ENCODE data around the gene PRPF38B. TPM values are rescaled to one million over a fixed set of nuclear protein-coding genes. Genes with fewer than 3 reads are reported as not detected.

The PRPF38B gene
- total and polyA plus RNA-seq, 2 of the 8 experiments (the other 6 are each of a cell fraction or from before 2014, with no cell fraction given), result 16.6 to 50.6 TPM

DNA sequence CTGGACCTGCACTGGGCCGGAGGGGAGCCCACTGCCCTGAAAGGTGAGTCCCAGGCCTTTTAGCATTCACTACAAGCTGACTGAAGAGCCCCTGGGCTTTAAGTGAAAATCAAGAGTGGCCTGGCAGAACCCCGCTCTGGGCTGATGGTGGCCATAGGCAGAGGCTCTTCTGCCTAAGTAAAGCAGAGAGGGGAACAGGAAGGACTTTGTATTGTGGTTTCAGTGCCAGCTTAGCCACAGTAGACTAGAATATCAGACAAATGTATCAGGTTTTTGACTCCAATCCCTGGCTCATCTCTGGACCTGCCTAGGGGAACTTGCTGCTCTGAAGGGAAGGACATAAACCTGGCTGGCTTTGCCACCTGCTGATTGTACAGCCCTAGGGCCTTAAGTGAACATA, 21.0 kb upstream of the PRPF38B start:
- H3K18ac ChIP-seq (ENCODE audit: extremely low read depth, low read length), result no peak overlapping the region
- H3K27ac ChIP-seq (ENCODE audit: low read depth, low read length), result no peak overlapping the region
- H3K27me3 ChIP-seq (replicated peaks in 1 of 4; ENCODE audit: control insufficient read depth in 3 of 4, extremely low read depth in 1 of 4, insufficient read depth in 3 of 4, low read length in 3 of 4), result no peaks in the 10 kb centered on the region
- POLR2A ChIA-PET (ENCODE audit: partially characterized antibody), result interaction anchor here (1.5 to 2.3 kb wide), 2 partner anchors 10 to 11 kb away, joined by 4 to 13 read pairs; partner anchors contain the start of gene HENMT1
- H2AFZ ChIP-seq (ENCODE audit: low read length), result no peak overlapping the region
- CTCF ChIA-PET (ENCODE audit: partially characterized antibody), result no interaction called here
- H3K9ac ChIP-seq (replicated peaks in 1 of 4; ENCODE audit: extremely low read depth in 1 of 4, low read depth in 3 of 4, low read length in 3 of 4), result no peak overlapping the region
- no peak overlapping the region for H3K4ac ChIP-seq (replicated peaks; ENCODE audit: insufficient read length, low read depth, low read length)
- H4K20me1 ChIP-seq (replicated peaks in 1 of 2; ENCODE audit: control insufficient read depth in 1 of 2, insufficient read depth in 2 of 2, low read length in 2 of 2), result no peaks in the 10 kb centered on the region
- no peak overlapping the region for H3K4me3 ChIP-seq (ENCODE audit: extremely low read depth in 1 of 4, insufficient read depth in 2 of 4, low read depth in 3 of 4, low read length in 4 of 4)
- H2BK15ac ChIP-seq (ENCODE audit: low read length), result no peak overlapping the region
- H2BK120ac ChIP-seq (replicated peaks; ENCODE audit: low read depth, low read length), result no peak overlapping the region
- H2BK20ac ChIP-seq (ENCODE audit: low read length), result no peak overlapping the region
- FAIRE-seq (no peak), DNase-seq (ENCODE audit: low read depth in 1 of 2, low spot score in 2 of 2) (no peak)
- H3K23ac ChIP-seq (ENCODE audit: insufficient read length), result no peak overlapping the region
- H3K9me3 ChIP-seq (ENCODE audit: insufficient read depth in 2 of 2, low read depth in 1 of 2, low read length in 1 of 2), result peaks cover 0 to 11% of the 10 kb centered on the region in 2 experiments; a peak in 1 of 4 replicates
- WGBS, 2 experiments (ENCODE audit: extremely low coverage in 1 of 2, insufficient coverage in 1 of 2, insufficient read length in 1 of 2, insufficient replicate concordance in 2 of 2, low coverage in 1 of 2, low lambda C conversion rate in 2 of 2, missing lambda C conversion rate in 1 of 2), result 100% methylated on average over 2 of the region's 2 CpGs; no CpG with 5 or more reads in 1 of the 2 experiments
- H3K14ac ChIP-seq (ENCODE audit: insufficient read length), result no peak overlapping the region
- H3K56ac ChIP-seq (replicated peaks; ENCODE audit: insufficient read length, low read depth, low read length), result no peak overlapping the region
- H3K23me2 ChIP-seq (ENCODE audit: low read depth, low read length), result no peaks in the 10 kb centered on the region
- H4K8ac ChIP-seq (ENCODE audit: extremely low read depth, insufficient read depth, low read length), result no peak overlapping the region
- H4K5ac ChIP-seq (ENCODE audit: insufficient read length, low read depth, low read length), result no peak overlapping the region
- H4K91ac ChIP-seq (replicated peaks; ENCODE audit: insufficient read length, low read length), result no peak overlapping the region
- no peak overlapping the region for H2BK5ac ChIP-seq (ENCODE audit: low read depth, low read length)
- no peak overlapping the region for H3K4me2 ChIP-seq (ENCODE audit: insufficient read depth in 1 of 2, low read depth in 2 of 2, low read length in 2 of 2)
- H3K36me3 ChIP-seq (ENCODE audit: control insufficient read depth in 2 of 4, insufficient read depth in 4 of 4, low read length in 3 of 4), result no peaks in the 10 kb centered on the region
- no peak overlapping the region for H2BK12ac ChIP-seq (ENCODE audit: low read depth, low read length)
- H3K4me1 ChIP-seq (replicated peaks in 1 of 4; ENCODE audit: control insufficient read depth in 3 of 4, insufficient read depth in 4 of 4, low read length in 3 of 4), result no peaks in the 10 kb centered on the region
- H2AK5ac ChIP-seq (ENCODE audit: low read depth, low read length), result no peak overlapping the region
- H3K79me2 ChIP-seq (ENCODE audit: control insufficient read depth in 1 of 2, insufficient read depth in 2 of 2, low read length in 2 of 2), result no peaks in the 10 kb centered on the region
- H3K79me1 ChIP-seq (ENCODE audit: low read depth, low read length), result no peaks in the 10 kb centered on the region
- TF ChIP-seq RXRA (IDR thresholded peaks at IDR 0.05; ENCODE audit: insufficient read depth, low read depth, low read length), result no peak
- TF ChIP-seq POLR2A (IDR thresholded peaks at IDR 0.05; ENCODE audit: control extremely low read depth in 1 of 2, low read depth in 2 of 2, low read length in 2 of 2), result no peak
- TF ChIP-seq SUZ12 (IDR thresholded peaks at IDR 0.05; ENCODE audit: low read length), result no peak
- TF ChIP-seq POU5F1 (IDR thresholded peaks at IDR 0.05; ENCODE audit: low read depth, low read length), result no peak
- TF ChIP-seq YY1 (IDR thresholded peaks at IDR 0.05; ENCODE audit: low read depth, low read length), result no peak
- no peak for TF ChIP-seq HDAC2 (IDR thresholded peaks at IDR 0.05; ENCODE audit: borderline replicate concordance in 1 of 2, low read depth in 2 of 2, low read length in 2 of 2)
- TF ChIP-seq TBP (IDR thresholded peaks at IDR 0.05; ENCODE audit: low read depth, low read length), result no peak
- no peak for TF ChIP-seq BRCA1 (IDR thresholded peaks at IDR 0.05; ENCODE audit: low read depth, low read length)
- TF ChIP-seq KDM5A (IDR thresholded peaks at IDR 0.05; ENCODE audit: low read length), result no peak
- TF ChIP-seq HDAC6 (IDR thresholded peaks at IDR 0.05; ENCODE audit: low read depth, low read length), result no peak
- no peak for TF ChIP-seq GABPA (IDR thresholded peaks at IDR 0.05; ENCODE audit: borderline replicate concordance, insufficient read depth, low read length)
- no peak for TF ChIP-seq SIRT6 (IDR thresholded peaks at IDR 0.05; ENCODE audit: low read length)
- TF ChIP-seq NRF1 (IDR thresholded peaks at IDR 0.05; ENCODE audit: low read depth, low read length), result no peak
- TF ChIP-seq CBX5 (IDR thresholded peaks at IDR 0.05; ENCODE audit: low read depth, low read length), result no peak
- no peak for TF ChIP-seq SP1 (IDR thresholded peaks at IDR 0.05; ENCODE audit: low read depth, low read length)
- TF ChIP-seq NANOG (IDR thresholded peaks at IDR 0.05; ENCODE audit: insufficient read depth, low read depth, low read length, poor library complexity, severe bottlenecking), result no peak

Measured in H1 (cell line).